ENCODE measurements around the gene RASGRF2. TPM values are rescaled to one million over a fixed set of nuclear protein-coding genes. Genes with fewer than 3 reads are reported as not detected.

The RASGRF2 gene
- total RNA-seq, 4 donors from 2014 or later: 19.5 to 45.3 (median 34.6) TPM

DNA sequence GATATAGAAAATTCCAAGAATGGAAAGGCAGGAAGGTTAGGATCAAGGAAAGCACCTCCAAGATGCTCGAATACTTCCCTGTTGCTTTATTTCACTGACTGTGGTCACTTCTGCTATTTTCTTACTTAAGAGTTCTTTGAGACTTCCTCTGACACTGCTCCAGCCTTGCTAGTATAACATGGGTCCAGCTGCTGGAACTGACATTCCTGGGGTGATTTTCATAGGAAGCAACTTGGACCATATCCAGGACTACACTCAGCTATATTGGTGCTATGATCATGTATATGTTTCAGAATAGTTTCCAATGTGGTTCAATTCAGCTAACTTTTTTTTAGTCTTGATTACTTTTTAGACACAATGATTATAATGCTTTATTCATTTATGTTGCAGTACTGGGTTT, 191.4 kb downstream of the RASGRF2 start:
- H3K9me3 ChIP-seq: peaks cover 0 to 14% (median 2%) of the 10 kb centered on the region in 4 donors
- no peaks in the 10 kb centered on the region for H3K27me3 ChIP-seq
- TF ChIP-seq POLR2A (IDR thresholded peaks at IDR 0.05) (no peak), EP300 (IDR thresholded peaks at IDR 0.05) (no peak)
- TF ChIP-seq, protein P1, sequence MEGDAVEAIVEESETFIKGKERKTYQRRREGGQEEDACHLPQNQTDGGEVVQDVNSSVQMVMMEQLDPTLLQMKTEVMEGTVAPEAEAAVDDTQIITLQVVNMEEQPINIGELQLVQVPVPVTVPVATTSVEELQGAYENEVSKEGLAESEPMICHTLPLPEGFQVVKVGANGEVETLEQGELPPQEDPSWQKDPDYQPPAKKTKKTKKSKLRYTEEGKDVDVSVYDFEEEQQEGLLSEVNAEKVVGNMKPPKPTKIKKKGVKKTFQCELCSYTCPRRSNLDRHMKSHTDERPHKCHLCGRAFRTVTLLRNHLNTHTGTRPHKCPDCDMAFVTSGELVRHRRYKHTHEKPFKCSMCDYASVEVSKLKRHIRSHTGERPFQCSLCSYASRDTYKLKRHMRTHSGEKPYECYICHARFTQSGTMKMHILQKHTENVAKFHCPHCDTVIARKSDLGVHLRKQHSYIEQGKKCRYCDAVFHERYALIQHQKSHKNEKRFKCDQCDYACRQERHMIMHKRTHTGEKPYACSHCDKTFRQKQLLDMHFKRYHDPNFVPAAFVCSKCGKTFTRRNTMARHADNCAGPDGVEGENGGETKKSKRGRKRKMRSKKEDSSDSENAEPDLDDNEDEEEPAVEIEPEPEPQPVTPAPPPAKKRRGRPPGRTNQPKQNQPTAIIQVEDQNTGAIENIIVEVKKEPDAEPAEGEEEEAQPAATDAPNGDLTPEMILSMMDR (IDR thresholded peaks at IDR 0.05): no peak
- DNase-seq (ENCODE audit: low spot score in 2 of 2): no peak
- no peak overlapping the region for H3K4me3 ChIP-seq
- WGBS, 2 donors: 42 to 58% methylated on average over 1 of the region's 1 CpG
- H3K36me3 ChIP-seq: no peaks in the 10 kb centered on the region
- no peak overlapping the region for H3K27ac ChIP-seq
- H3K4me1 ChIP-seq: peaks cover 0 to 3% (median 0%) of the 10 kb centered on the region in 4 donors

DNA sequence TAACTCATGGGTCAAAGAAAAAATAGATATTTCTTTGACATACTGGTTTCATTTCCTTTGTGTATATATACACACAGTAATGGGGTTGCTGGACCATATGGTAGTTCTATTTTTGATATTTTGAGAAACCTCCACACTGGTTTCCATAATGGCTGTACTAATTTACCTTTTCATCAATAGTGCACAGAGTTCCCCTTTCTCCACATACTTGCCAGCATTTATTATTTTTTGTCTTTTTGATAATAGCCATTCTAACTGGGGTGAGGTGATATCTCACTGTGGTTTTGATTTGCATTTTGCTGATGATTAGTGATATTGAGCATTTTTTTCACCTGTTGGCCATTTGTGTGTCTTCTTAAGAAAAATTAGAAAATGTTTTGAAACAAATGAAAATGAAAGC, 194.6 kb downstream of the RASGRF2 start:
- Histone ChIP-seq H3K27me3 (no peaks in the 10 kb centered on the region), H3K4me1 (no peaks in the 10 kb centered on the region), H3K9me3 (peaks cover 0 to 19% (median 3%) of the 10 kb centered on the region in 4 donors), H3K27ac (no peak overlapping the region), H3K4me3 (no peak overlapping the region), H3K36me3 (no peaks in the 10 kb centered on the region)
- TF ChIP-seq, protein P1 (IDR thresholded peaks at IDR 0.05): no peak
- TF ChIP-seq EP300 (IDR thresholded peaks at IDR 0.05) (no peak), POLR2A (IDR thresholded peaks at IDR 0.05) (no peak)
- DNase-seq (ENCODE audit: low spot score in 2 of 2): no peak

DNA sequence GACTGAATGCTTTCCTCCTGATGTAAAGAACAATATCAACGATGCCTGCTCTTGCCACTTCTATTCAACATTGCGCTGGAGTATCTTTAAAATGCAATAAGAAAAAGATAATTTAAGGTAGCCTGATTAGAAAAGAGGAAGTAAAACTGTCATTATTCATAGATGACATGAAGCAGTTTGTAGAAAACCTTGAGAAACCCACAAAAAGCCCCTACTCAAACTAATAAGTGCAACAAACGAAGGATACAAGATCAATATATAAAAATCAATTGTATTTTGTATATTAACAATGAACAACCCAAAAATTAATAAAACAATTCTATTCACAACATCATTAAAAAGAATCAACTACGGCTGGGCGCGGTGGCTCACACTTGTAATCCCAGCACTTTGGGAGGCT, 196.6 kb downstream of the RASGRF2 start:
- DNase-seq (ENCODE audit: low spot score in 2 of 2): no peak
- Histone ChIP-seq H3K27me3 (no peaks in the 10 kb centered on the region), H3K36me3 (no peaks in the 10 kb centered on the region), H3K9me3 (peaks cover 0 to 19% (median 3%) of the 10 kb centered on the region in 4 donors), H3K4me1 (no peaks in the 10 kb centered on the region), H3K27ac (no peak overlapping the region), H3K4me3 (no peak overlapping the region)
- 92 to 95% methylated on average over 6 of the region's 6 CpGs for WGBS, 2 donors
- TF ChIP-seq, protein P1 (IDR thresholded peaks at IDR 0.05): no peak
- TF ChIP-seq EP300 (IDR thresholded peaks at IDR 0.05): no peak

DNA sequence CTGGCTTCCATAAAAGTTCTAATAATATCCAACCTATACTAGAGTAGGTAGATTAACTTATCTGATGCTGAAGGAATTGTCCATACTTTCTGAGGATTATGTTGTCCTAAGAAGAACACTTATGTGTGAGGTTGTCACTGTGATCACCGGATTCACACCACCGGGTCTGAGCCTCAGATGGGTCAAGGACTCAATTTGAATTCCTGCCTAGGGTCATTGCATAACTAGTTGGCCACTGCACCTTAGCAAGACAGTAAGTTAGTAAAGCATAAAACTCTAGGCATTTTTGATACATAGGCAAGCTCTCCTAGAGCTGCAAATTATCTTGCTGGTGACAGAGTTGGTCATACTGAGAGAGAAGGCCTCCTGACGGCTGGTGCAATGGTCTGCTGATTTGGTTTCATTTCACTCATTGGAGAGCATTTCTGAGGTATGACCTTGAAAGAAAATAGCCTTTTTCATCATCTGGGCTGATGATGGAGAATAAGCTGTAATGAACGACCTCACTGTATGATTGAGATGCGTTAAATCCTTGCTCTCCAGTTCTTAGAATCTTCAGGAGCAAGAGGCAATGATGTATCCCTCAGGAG, 200.9 kb downstream of the RASGRF2 start:
- no peak for DNase-seq (ENCODE audit: low spot score in 2 of 2)
- TF ChIP-seq POLR2A (IDR thresholded peaks at IDR 0.05): no peak
- Histone ChIP-seq H3K4me1 (peaks cover 0 to 5% (median 0%) of the 10 kb centered on the region in 4 donors), H3K4me3 (no peak overlapping the region), H3K36me3 (no peaks in the 10 kb centered on the region), H3K9me3 (peaks cover 0 to 10% (median 3%) of the 10 kb centered on the region in 4 donors), H3K27ac (no peak overlapping the region), H3K27me3 (no peaks in the 10 kb centered on the region)
- WGBS, 2 donors: 74 to 77% methylated on average over 5 of the region's 5 CpGs

DNA sequence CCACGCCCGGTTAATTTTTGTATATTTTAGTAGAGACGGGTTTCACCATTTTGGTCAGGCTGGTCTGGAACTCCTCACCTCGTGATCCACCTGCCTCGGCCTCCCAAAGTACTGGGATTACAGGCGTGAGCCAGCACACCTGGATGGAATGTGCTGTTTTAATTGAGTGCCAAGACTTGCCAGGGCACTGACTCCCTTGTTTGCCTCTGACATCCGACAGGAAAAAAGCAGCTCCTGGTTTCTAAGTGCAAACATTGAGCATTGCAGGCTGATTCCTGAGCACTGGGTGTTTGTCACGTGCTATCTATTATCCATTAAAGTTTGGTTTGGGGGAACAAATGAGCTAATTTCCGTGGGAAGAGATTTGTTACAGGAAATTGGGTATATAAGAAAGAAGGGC, 202.3 kb downstream of the RASGRF2 start:
- H3K27me3 ChIP-seq: no peaks in the 10 kb centered on the region
- no peak for DNase-seq (ENCODE audit: low spot score in 2 of 2)
- no peaks in the 10 kb centered on the region for H3K36me3 ChIP-seq
- 77 to 78% methylated on average over 9 of the region's 9 CpGs for WGBS, 2 donors
- peaks cover 0 to 7% (median 0%) of the 10 kb centered on the region in 4 donors for H3K4me1 ChIP-seq
- no peak for TF ChIP-seq EP300 (IDR thresholded peaks at IDR 0.05)
- TF ChIP-seq, protein P1 (IDR thresholded peaks at IDR 0.05): no peak
- no peaks in the 10 kb centered on the region for H3K9me3 ChIP-seq
- no peak overlapping the region for H3K27ac ChIP-seq
- H3K4me3 ChIP-seq: no peak overlapping the region

DNA sequence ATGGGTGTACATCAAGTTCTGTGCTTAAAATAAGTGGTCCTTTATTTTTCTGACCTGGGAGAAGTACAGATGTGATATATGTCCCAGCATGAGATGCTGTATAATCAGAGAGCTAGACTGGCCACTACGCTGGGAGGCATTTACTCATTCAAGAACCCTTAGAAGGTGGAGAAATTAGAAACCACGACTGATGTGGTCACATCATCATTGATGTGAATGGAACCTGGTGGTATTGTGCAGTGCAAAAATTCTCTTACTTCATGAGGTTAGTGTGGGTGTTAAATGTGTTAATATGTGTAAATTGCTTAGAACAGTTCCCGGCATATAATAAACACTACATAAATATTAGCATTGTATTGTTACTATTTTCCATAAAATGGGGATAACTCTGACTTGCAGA, 203.5 kb downstream of the RASGRF2 start:
- TF ChIP-seq POLR2A (IDR thresholded peaks at IDR 0.05) (no peak), EP300 (IDR thresholded peaks at IDR 0.05) (no peak)
- TF ChIP-seq, protein P1 (IDR thresholded peaks at IDR 0.05): no peak
- Histone ChIP-seq H3K4me3 (no peak overlapping the region), H3K9me3 (no peaks in the 10 kb centered on the region), H3K27me3 (no peaks in the 10 kb centered on the region), H3K36me3 (no peaks in the 10 kb centered on the region), H3K27ac (no peak overlapping the region), H3K4me1 (peaks cover 0 to 13% (median 0%) of the 10 kb centered on the region in 4 donors)
- WGBS, 2 donors: 78 to 87% methylated on average over 3 of the region's 3 CpGs
- no peak for DNase-seq (ENCODE audit: low spot score in 2 of 2)
